Effector memory CD4-positive, alpha-beta T cell (primary cell): Measurements from ENCODE around the gene PPARG.
"Not testable (repeated sequence)": the region's sequence is repeated elsewhere in the genome, so short reads cannot be mapped to it uniquely, and the experiment has no call there.

Source experiments
- DNase-seq, 3 donors: peaks; one replicate each; pipeline ENCODE4 v3.0.0-alpha.2; 2020
- H3K27ac ChIP-seq: 2 replicates; pipeline ENCODE4 v1.7.0; 2013; ENCODE audit warnings: mild to moderate bottlenecking, low read length, moderate library complexity; ENCODE audit not compliant: insufficient read depth, poor library complexity, severe bottlenecking
- H3K27me3 ChIP-seq: replicated peaks from 2 replicates; pipeline ENCODE4 v1.7.0; 2013; ENCODE audit warnings: mild to moderate bottlenecking, low read length; ENCODE audit not compliant: insufficient read depth, control insufficient read depth, poor library complexity, severe bottlenecking
- H3K36me3 ChIP-seq: 2 replicates; pipeline ENCODE4 v1.7.0; 2013; ENCODE audit warnings: mild to moderate bottlenecking, low read length, moderate library complexity; ENCODE audit not compliant: control insufficient read depth, insufficient read depth
- H3K4me1 ChIP-seq: 2 replicates; pipeline ENCODE4 v1.7.0; 2013; ENCODE audit warnings: low read length, mild to moderate bottlenecking; ENCODE audit not compliant: control insufficient read depth, insufficient read depth, poor library complexity, severe bottlenecking
- H3K4me3 ChIP-seq: 2 replicates; pipeline ENCODE4 v1.7.0; 2013; ENCODE audit warnings: low read length, low read depth, mild to moderate bottlenecking; ENCODE audit not compliant: insufficient read depth, poor library complexity, severe bottlenecking
- H3K9me3 ChIP-seq: 2 replicates; pipeline ENCODE4 v1.7.0; 2013; ENCODE audit warnings: mild to moderate bottlenecking, low read length, moderate library complexity; ENCODE audit not compliant: control insufficient read depth

The PPARG gene

DNA sequence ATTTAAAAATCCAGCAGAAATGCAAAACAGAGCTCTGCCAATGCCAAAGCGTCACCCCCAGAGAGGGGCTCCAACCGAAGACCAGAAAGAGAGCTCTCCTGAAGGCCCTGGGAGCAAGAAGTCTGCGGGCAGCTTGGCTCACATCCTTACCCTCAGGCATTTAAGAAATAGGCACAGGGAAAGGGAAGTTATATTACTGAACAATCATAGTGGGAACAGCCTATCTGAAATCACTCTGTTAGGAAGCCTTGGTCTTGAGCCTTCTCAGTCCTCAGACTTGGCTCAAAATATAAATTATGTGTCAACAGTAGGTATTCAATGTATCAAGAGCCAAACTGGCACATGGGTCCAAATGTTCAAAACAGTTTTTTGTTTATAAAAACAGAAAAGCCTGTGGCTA, 10.3 kb upstream of the PPARG start:
- H3K27ac ChIP-seq: no peak overlapping the region
- H3K9me3 ChIP-seq: no peaks in the 10 kb centered on the region
- no peaks in the 10 kb centered on the region for H3K27me3 ChIP-seq
- no peaks in the 10 kb centered on the region for H3K4me1 ChIP-seq
- no peaks in the 10 kb centered on the region for H3K36me3 ChIP-seq
- H3K4me3 ChIP-seq: no peak overlapping the region
- DNase-seq: no peak

DNA sequence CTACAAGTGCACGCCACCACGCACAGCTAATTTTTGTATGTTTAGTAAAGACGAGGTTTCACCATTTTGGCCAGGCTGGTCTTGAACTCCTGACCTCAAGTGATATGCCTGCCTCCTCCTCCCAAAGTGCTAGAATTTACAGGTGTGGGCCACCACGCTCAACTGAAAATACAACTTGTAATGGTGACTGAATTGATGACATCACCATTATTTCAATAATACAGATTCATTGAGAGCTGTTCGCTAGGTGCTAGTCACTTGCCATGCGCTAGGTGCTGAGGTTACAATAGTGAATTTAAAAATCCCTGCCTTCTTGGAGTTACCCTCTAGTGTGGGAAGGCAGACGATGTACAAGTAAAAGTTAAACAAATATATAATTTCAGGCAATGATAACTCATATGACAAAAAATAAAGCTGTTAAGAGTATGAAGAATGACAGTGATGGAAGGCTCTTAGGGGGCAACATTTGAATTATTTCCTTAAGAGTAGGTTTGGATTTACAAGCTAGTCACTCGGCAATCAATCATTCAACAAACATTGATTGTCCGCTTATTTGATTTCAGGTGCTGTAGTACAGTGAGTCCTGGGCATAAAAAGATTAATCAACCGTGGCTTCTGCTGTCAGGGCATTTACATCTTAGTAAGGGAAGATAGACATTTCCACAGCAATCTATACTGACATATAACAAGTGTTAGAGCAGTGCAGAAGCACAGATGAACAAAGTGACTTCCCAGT, 9.1 kb upstream of the PPARG start:
- H3K36me3 ChIP-seq: no peaks in the 10 kb centered on the region
- H3K27me3 ChIP-seq: no peaks in the 10 kb centered on the region
- H3K9me3 ChIP-seq: no peaks in the 10 kb centered on the region
- H3K4me3 ChIP-seq: no peak overlapping the region
- no peak for DNase-seq
- H3K27ac ChIP-seq: no peak overlapping the region
- H3K4me1 ChIP-seq: no peaks in the 10 kb centered on the region

DNA sequence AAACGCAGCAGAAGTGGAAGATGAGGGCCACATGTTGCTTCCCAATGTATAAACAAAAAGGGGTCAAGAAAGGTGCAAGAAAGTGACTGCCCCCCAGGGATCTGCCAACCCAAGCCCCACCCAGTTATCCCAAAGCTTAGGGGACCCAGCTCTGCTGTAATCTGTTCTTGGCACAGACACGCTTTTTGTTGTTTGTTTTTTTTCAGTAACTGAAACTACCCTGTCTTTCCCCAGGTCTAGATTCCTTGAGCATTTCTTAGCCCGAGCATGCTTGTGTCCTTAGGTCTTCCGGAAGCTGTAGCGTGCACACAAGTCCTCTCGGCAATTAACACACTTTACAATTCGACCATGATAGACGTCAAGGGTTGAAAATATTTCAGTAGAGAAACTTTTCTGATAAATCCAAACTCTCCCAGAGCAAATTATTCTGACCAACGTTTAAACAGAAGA, 8.5 kb upstream of the PPARG start:
- H3K27me3 ChIP-seq: no peaks in the 10 kb centered on the region
- H3K9me3 ChIP-seq: no peaks in the 10 kb centered on the region
- no peaks in the 10 kb centered on the region for H3K4me1 ChIP-seq
- no peak overlapping the region for H3K27ac ChIP-seq
- no peak overlapping the region for H3K4me3 ChIP-seq
- no peaks in the 10 kb centered on the region for H3K36me3 ChIP-seq
- no peak for DNase-seq

DNA sequence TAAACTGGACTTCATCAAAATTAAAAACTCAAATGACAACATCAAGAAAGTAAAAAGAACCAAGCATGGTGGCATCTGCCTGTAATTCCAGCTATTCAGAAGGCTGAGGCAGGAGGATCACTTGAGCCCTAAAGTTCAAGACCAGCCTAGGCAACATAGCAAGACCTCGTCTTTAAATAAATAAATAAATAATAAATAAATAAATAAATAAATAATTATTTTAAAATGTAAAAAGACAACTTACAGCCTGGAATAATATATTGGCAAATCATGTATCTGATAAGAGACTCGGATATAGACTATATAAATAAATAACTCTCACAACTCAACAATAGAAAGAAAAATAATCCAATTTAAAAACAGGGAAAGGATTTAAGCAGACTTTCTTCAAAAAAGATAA, 4.3 kb upstream of the PPARG start:
- Histone ChIP-seq H3K36me3 (no peaks in the 10 kb centered on the region), H3K4me3 (no peak overlapping the region), H3K27ac (no peak overlapping the region), H3K27me3 (no peaks in the 10 kb centered on the region), H3K9me3 (no peaks in the 10 kb centered on the region), H3K4me1 (peaks cover 6% of the 10 kb centered on the region)
- no peak for DNase-seq

DNA sequence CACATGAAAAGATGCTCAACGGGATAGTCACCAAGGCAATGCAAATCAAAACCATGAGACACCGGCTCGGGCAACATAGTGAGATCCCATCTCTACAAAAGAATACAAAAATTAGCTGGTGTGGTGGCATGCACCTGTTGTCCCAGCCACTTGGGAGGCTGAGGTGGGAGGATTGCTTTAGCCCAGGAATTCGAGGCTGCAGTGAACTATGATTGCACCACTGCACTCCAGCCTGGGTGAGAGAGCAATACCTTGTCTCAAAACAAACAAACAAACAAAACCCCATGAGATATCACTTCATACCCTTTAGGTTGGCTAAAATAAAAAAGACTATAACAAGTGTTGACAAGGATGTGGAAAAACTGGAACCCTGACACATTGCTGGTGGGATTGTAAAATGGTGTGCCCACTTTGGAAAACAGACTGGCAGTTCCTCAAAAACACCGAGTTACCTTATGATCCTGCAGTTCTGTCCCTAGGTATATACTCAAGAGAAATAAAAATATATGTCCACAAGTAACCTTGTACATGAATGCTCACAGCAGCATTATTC, 3.8 kb upstream of the PPARG start:
- H3K36me3 ChIP-seq: no peaks in the 10 kb centered on the region
- H3K27me3 ChIP-seq: no peaks in the 10 kb centered on the region
- no peak overlapping the region for H3K4me3 ChIP-seq
- peaks cover 6% of the 10 kb centered on the region for H3K4me1 ChIP-seq
- no peaks in the 10 kb centered on the region for H3K9me3 ChIP-seq
- no peak for DNase-seq
- H3K27ac ChIP-seq: no peak overlapping the region

DNA sequence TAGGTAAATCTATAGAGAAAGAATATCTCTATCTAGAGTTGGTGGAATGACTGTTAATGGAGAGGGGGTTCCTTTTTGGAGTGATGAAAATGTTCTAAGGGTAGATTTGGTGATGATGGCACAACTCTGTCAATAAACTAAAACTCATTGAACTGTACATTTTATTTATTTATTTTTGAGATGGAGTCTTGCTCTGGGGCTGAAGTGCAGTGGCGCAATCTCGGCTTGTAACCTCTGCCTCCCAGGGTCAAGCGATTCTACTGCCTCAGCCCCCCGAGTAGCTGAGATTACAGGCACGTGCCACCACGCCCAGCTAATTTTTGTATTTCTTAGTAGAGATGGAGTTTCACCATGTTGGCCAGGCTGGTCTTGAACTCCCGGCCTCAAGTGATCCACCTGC, 3.1 kb upstream of the PPARG start:
- not testable (repeated sequence) for H3K9me3 ChIP-seq, H3K4me1 ChIP-seq, H3K27ac ChIP-seq, DNase-seq, H3K36me3 ChIP-seq, H3K27me3 ChIP-seq, H3K4me3 ChIP-seq

DNA sequence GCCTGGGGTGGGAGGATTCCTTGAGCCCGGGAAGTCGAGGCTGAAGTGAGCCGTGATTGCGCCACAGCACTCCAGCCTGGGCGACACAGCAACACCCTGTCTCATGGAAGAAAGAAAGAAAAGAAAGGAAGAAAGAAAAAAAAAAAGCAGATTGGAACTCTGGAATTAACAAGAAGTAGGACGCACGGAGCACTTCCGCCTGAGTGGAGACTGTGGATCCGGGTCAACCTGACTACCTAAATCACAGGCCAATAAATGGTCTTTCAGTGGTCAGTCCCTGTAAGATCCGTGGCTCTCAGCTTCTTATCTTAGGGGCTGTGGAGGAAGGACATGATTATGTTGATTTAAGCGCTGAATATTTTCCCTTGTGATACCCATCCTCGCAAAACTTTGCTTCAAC, 2.4 kb upstream of the PPARG start:
- Histone ChIP-seq H3K4me1 (peaks cover 6% of the 10 kb centered on the region), H3K27me3 (no peaks in the 10 kb centered on the region), H3K36me3 (no peaks in the 10 kb centered on the region), H3K27ac (no peak overlapping the region), H3K9me3 (no peaks in the 10 kb centered on the region), H3K4me3 (no peak overlapping the region)
- DNase-seq: no peak

DNA sequence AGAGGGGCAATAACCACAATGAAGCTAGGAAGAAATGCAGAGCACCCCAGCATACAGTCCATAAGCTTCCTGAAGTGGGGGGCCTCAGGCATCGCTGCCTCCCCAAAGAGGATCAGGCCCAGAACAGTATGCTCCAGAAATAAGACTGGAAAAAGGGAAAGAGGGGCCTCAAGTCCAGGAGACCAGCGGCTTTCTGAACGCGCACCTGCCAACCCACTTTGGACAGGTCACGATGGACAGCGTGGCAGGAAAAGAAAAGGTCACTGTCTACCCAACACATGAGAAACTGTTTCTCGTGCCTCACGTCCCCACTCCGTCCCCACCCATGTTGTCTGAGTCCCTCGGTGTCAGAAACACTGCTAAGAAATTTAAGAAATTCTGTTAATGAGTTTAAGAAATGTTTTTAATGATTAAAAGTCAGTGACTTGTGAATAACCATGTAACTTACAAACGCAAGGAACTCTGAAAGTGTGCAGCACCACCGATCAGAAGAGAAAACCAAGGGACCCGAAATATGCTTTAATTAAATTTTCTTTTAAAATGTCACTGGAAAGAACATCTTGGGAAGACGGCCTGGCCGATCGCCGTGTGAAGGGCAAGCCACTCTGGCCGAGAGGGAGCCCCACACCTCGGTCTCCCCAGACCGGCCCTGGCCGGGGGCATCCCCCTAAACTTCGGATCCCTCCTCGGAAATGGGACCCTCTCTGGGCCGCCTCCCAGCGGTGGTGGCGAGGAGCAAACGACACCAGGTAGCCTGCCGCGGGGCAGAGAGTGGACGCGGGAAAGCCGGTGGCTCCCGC, 1.7 kb upstream of the PPARG start:
- H3K4me3 ChIP-seq: no peak overlapping the region
- H3K4me1 ChIP-seq: peaks cover 6% of the 10 kb centered on the region
- H3K36me3 ChIP-seq: no peaks in the 10 kb centered on the region
- no peak overlapping the region for H3K27ac ChIP-seq
- H3K27me3 ChIP-seq: no peaks in the 10 kb centered on the region
- no peak for DNase-seq
- no peaks in the 10 kb centered on the region for H3K9me3 ChIP-seq

DNA sequence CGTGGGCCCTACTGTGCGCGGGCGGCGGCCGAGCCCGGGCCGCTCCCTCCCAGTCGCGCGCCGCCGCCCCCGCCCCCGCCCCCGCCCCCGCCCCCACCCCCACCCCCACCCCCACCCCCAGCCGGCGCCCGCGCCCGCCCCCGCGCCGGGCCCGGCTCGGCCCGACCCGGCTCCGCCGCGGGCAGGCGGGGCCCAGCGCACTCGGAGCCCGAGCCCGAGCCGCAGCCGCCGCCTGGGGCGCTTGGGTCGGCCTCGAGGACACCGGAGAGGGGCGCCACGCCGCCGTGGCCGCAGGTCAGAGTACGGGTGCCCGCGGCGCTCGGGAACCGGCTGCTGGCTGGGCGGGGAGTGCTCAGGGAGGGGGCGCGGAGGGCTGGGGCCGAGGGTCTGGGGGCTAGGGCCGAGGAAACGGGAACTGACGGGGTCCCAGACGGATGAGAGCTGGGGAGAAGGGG, 1.1 kb upstream of the PPARG start:
- no peak overlapping the region for H3K27ac ChIP-seq
- peak overlapping the region; percentile 40 for H3K4me3 ChIP-seq
- no peak for DNase-seq
- H3K4me1 ChIP-seq: peaks cover 6% of the 10 kb centered on the region
- H3K27me3 ChIP-seq: no peaks in the 10 kb centered on the region
- H3K36me3 ChIP-seq: no peaks in the 10 kb centered on the region
- no peaks in the 10 kb centered on the region for H3K9me3 ChIP-seq

DNA sequence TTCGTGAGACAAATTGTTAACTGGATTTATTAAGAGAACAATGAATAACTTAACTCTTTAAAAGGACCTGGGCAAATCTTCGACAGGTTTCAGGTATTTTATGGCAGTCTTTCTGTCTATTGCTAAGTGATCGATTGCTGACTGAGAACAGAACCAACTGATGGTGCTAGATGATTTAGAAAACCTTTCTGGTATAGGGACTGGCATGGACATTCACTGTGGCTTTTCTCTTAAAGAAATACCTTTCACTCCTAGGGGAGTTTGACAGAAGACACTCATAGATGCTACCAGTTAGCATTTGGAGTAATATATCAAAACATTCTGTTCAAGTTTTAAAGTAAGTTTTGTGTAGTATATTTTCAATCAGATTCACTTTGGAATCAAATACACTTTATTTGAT, 654 bp downstream of the PPARG start:
- Histone ChIP-seq H3K36me3 (no peaks in the 10 kb centered on the region), H3K9me3 (no peaks in the 10 kb centered on the region), H3K4me1 (peaks cover 6% of the 10 kb centered on the region), H3K27ac (no peak overlapping the region), H3K4me3 (no peak overlapping the region), H3K27me3 (no peaks in the 10 kb centered on the region)
- DNase-seq: no peak
